ENCODE measurements around the gene C15orf62. TPM values are rescaled to one million over a fixed set of nuclear protein-coding genes. Genes with fewer than 3 reads are reported as not detected.

The C15orf62 gene
- polyA plus RNA-seq (2011; rRNA removed) (0.05 TPM in 2 replicates), polyA minus RNA-seq (2011; rRNA and poly(A)+ RNA removed) (0.14 TPM in 1 of 2 replicates, not detected in the other)

- no peak within 1 kb of the TSS for H3K27ac ChIP-seq (ENCODE audit: low read depth, low read length)
- no peak within 1 kb of the TSS for H3K4me3 ChIP-seq (ENCODE audit: low read depth, low read length)
- DNase-seq (ENCODE audit: low read depth, low spot score), result no peak
- POLR2A ChIA-PET, result no interaction called here
- H3K9me3 ChIP-seq (ENCODE audit: control insufficient read depth, insufficient read depth, low read length), result no peaks in the 10 kb centered on the region
- no peak for TF ChIP-seq CTCF (IDR thresholded peaks at IDR 0.05; ENCODE audit: low read depth, low read length)
- CTCF ChIA-PET, result interaction anchor here (1.1 kb wide), 1 partner anchor 13 kb away, joined by 3 read pairs; no protein-coding TSS in a partner anchor
- no peaks in the 10 kb centered on the region for H3K27me3 ChIP-seq (ENCODE audit: control insufficient read depth, insufficient read depth, low read length)
These were observed at the start of gene C15orf62 for GRCh38 chr15:40769274-40770146. TSS of gene C15orf62 (plus strand) at chr15:40769980. CDS start at chr15:40770496, 516 bp downstream.

- no peak for TF ChIP-seq CTCF (IDR thresholded peaks at IDR 0.05; ENCODE audit: low read depth, low read length)
- no peak for DNase-seq (ENCODE audit: low read depth, low spot score)
- Histone ChIP-seq H3K9me3 (ENCODE audit: control insufficient read depth, insufficient read depth, low read length) (no peaks in the 10 kb centered on the region), H3K4me3 (ENCODE audit: low read depth, low read length) (no peak overlapping the region), H3K27me3 (ENCODE audit: control insufficient read depth, insufficient read depth, low read length) (no peaks in the 10 kb centered on the region), H3K27ac (ENCODE audit: low read depth, low read length) (no peak overlapping the region)
- POLR2A ChIA-PET, result interaction anchor here (0.7 kb wide), 1 partner anchor 30 kb away, joined by 4 read pairs; no protein-coding TSS in a partner anchor
- CTCF ChIA-PET, result interaction anchor here (0.6 kb wide), 1 partner anchor 13 kb away, joined by 10 read pairs; no protein-coding TSS in a partner anchor
These were observed 48.1 kb upstream of the C15orf62 start for GRCh38 chr15:40721701-40722100.

GRCh38 chr15:40722354-40722753, 47.4 kb upstream of the C15orf62 start:
- Histone ChIP-seq H3K9me3 (ENCODE audit: control insufficient read depth, insufficient read depth, low read length) (no peaks in the 10 kb centered on the region), H3K4me3 (ENCODE audit: low read depth, low read length) (no peak overlapping the region), H3K27ac (ENCODE audit: low read depth, low read length) (no peak overlapping the region), H3K27me3 (ENCODE audit: control insufficient read depth, insufficient read depth, low read length) (no peaks in the 10 kb centered on the region)
- ChIA-PET CTCF (no interaction called here), POLR2A (interaction anchor here (0.6 to 0.7 kb wide), 2 partner anchors 30 to 39 kb away, joined by 4 read pairs; no protein-coding TSS in a partner anchor)
- DNase-seq (ENCODE audit: low read depth, low spot score), result no peak
- TF ChIP-seq CTCF (IDR thresholded peaks at IDR 0.05; ENCODE audit: low read depth, low read length), result no peak

GRCh38 chr15:40722934-40723333, 46.8 kb upstream of the C15orf62 start:
- Histone ChIP-seq H3K27me3 (ENCODE audit: control insufficient read depth, insufficient read depth, low read length) (no peaks in the 10 kb centered on the region), H3K27ac (ENCODE audit: low read depth, low read length) (no peak overlapping the region), H3K4me3 (ENCODE audit: low read depth, low read length) (no peak overlapping the region), H3K9me3 (ENCODE audit: control insufficient read depth, insufficient read depth, low read length) (no peaks in the 10 kb centered on the region)
- DNase-seq (ENCODE audit: low read depth, low spot score), result no peak
- ChIA-PET POLR2A (interaction anchor here (0.6 kb wide), 1 partner anchor 38 kb away, joined by 4 read pairs; no protein-coding TSS in a partner anchor), CTCF (interaction anchor here (0.6 kb wide), 1 partner anchor 44 kb away, joined by 3 read pairs; no protein-coding TSS in a partner anchor)
- TF ChIP-seq CTCF (IDR thresholded peaks at IDR 0.05; ENCODE audit: low read depth, low read length), result no peak

- Histone ChIP-seq H3K27ac (ENCODE audit: low read depth, low read length) (no peak overlapping the region), H3K4me3 (ENCODE audit: low read depth, low read length) (no peak overlapping the region), H3K9me3 (ENCODE audit: control insufficient read depth, insufficient read depth, low read length) (no peaks in the 10 kb centered on the region), H3K27me3 (ENCODE audit: control insufficient read depth, insufficient read depth, low read length) (no peaks in the 10 kb centered on the region)
- POLR2A ChIA-PET, result interaction anchor here (0.7 kb wide), 1 partner anchor 187 kb away, joined by 4 read pairs; no protein-coding TSS in a partner anchor
- CTCF ChIA-PET, result interaction anchor here (0.9 kb wide), 1 partner anchor 168 kb away, joined by 3 read pairs; no protein-coding TSS in a partner anchor
- DNase-seq (ENCODE audit: low read depth, low spot score), result no peak
- TF ChIP-seq CTCF (IDR thresholded peaks at IDR 0.05; ENCODE audit: low read depth, low read length), result no peak
These were observed 45.9 kb upstream of the C15orf62 start for GRCh38 chr15:40723919-40724318.

All from AG04450 (cell line).